Heart left ventricle (tissue), 13 donors: ENCODE results near the gene SMOC1.

ENCODE experiments used
- POLR2A ChIP-seq, 2 donors: fragments of 450-650 bp; IDR thresholded peaks; one replicate each; pipeline ENCODE4 v1.6.1; 2017; ENCODE audit warnings: antibody characterized with exemption in 2 of 2, mild to moderate bottlenecking in 2 of 2, moderate library complexity in 2 of 2
- TF ChIP-seq, protein P1 (sequence below), 12 donors: fragments of 200-600 bp; sonication (generic) in 4 of 12; IDR thresholded peaks; one replicate each; pipeline versions ENCODE4 v1.5.0 to v1.8.0; 2018 to 2022; ENCODE audit warnings: antibody characterized with exemption in 12 of 12, mild to moderate bottlenecking in 5 of 12
- donor health status: ischemic (EF 13 %, LVEDD 7.1; RV severe dilation, severe dysfunction).
- donor health status: DM: no; HTN: yes; CAD: no.
- donor health status: DM: no; HTN: no; CAD: no.
- donor health status: ischemic (EF 25% LVEDD 6.9; RV normal size, moderate dysfunction).
- donor health status: ischemic (EF 25% LVEDD 5.7; RV mildly dilated, moderate dysfunction).
- donor health status: ischemic (EF 35%, LVEDD 5.7; RV mildly dilated, moderate dysfunction).
- donor health status: nonischemic (EF 11% LVEDD 7.7; RV severe dilation, severe dysfunction).
- donor health status: DM: yes; HTN: yes; CAD: no.
- donor health status: PGD.
- donor health status: ischemic (EF 29% LVEDD 5.4; RV normal size, mild dysfunction).
- donor health status: nonischemic (EF 23%, LVEDD 6.1; RV moderate dilation, normal function).

DNA sequence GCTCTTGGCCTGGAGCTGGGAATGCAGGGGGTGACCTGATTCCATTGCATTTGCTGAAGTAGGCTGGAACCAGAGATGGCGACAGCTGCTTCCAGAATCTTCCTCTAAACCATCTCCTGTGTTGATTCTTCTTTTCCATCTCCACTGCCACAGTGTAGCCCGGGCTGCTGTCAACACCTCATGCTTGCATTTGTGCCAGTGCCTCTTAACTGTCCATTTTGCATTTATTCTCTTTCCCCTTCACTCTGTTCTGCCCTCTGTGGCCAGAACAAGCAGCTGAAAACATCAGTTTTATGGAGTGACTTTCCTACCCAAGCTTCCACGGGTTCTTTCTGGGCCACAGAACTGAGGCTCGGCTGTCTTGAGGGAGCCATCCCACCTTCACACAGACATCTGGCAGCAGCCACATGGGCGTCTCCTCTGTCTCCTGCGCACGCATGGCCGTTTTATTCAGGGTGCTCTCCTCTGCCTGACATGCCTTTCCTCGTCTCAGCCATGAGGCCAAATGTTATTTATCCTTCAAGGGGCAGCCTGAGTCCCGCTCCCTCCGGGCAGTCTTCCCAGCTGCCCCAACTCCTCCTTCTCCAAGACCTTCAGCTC is 51.7 kb downstream of the SMOC1 start:
- TF ChIP-seq, protein P1, sequence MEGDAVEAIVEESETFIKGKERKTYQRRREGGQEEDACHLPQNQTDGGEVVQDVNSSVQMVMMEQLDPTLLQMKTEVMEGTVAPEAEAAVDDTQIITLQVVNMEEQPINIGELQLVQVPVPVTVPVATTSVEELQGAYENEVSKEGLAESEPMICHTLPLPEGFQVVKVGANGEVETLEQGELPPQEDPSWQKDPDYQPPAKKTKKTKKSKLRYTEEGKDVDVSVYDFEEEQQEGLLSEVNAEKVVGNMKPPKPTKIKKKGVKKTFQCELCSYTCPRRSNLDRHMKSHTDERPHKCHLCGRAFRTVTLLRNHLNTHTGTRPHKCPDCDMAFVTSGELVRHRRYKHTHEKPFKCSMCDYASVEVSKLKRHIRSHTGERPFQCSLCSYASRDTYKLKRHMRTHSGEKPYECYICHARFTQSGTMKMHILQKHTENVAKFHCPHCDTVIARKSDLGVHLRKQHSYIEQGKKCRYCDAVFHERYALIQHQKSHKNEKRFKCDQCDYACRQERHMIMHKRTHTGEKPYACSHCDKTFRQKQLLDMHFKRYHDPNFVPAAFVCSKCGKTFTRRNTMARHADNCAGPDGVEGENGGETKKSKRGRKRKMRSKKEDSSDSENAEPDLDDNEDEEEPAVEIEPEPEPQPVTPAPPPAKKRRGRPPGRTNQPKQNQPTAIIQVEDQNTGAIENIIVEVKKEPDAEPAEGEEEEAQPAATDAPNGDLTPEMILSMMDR (IDR thresholded peaks at IDR 0.05) = no peak
- TF ChIP-seq POLR2A (IDR thresholded peaks at IDR 0.05) = no peak
